Activated CD4-positive, alpha-beta T cell treated with anti-CD3 and anti-CD28 coated beads for 1 hour (primary cell): ENCODE data around the gene HNRNPH1.

ENCODE experiments used
- DNase-seq: peaks from one replicate; pipeline ENCODE4 v3.0.0-alpha.2; 2020

Gene HNRNPH1

GRCh38 chr5:179601871-179602625, 21.4 kb downstream of the HNRNPH1 start:
- no peak for DNase-seq

- DNase-seq: no peak
Measured at GRCh38 chr5:179599973-179600372, 23.5 kb downstream of the HNRNPH1 start.

GRCh38 chr5:179599566-179599965, 23.9 kb downstream of the HNRNPH1 start:
- DNase-seq: no peak

- no peak for DNase-seq
Measured at GRCh38 chr5:179599100-179599499, 24.4 kb downstream of the HNRNPH1 start.

- no peak for DNase-seq
Measured at GRCh38 chr5:179596421-179596820, 27.1 kb downstream of the HNRNPH1 start.

- DNase-seq: no peak
Measured at GRCh38 chr5:179595916-179596315, 27.6 kb downstream of the HNRNPH1 start.

GRCh38 chr5:179588166-179588565, 35.3 kb downstream of the HNRNPH1 start:
- no peak for DNase-seq

- DNase-seq: no peak
Measured at GRCh38 chr5:179585941-179586401, 37.5 kb downstream of the HNRNPH1 start.

GRCh38 chr5:179577286-179577960, 46.0 kb downstream of the HNRNPH1 start:
- DNase-seq: no peak

GRCh38 chr5:179572386-179572785, 51.1 kb downstream of the HNRNPH1 start:
- DNase-seq: no peak

- DNase-seq: no peak
Measured at GRCh38 chr5:179568721-179569120, 54.8 kb downstream of the HNRNPH1 start.

- DNase-seq: no peak
Measured at GRCh38 chr5:179564526-179564925, 58.9 kb downstream of the HNRNPH1 start.
